ENCODE data around the gene C9orf85. TPM values are rescaled to one million over a fixed set of nuclear protein-coding genes. Genes with fewer than 3 reads are reported as not detected.

Gene C9orf85
- total and polyA plus RNA-seq, 2 of the 8 experiments (the other 6 are each of a cell fraction or from before 2014, with no cell fraction given) = 6.3 to 14.5 TPM

DNA sequence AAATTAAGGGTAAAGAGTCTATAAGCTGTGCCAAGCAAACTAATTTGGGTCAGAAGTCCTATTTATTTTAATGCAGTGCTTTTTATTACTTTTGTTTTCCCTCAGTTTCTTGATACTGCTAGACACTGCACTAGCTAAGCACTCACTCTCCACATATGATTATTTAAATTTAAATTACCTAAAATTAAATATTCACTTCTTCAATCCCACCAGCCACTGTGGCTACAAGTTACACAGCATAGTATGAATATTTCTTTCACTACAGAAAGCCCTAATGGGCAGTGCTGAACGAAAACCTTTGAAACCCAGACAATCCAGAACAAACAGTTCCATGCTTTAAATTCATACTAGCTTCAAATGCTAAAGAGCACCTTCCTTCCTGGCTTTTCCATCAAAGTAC lies 24.1 kb upstream of the C9orf85 start:
- Histone ChIP-seq H4K8ac (ENCODE audit: extremely low read depth, insufficient read depth, low read length) (no peak overlapping the region), H3K23ac (ENCODE audit: insufficient read length) (no peak overlapping the region), H2BK15ac (ENCODE audit: low read length) (no peak overlapping the region), H2BK120ac (replicated peaks; ENCODE audit: low read depth, low read length) (no peak overlapping the region), H3K27ac (ENCODE audit: low read depth, low read length) (no peak overlapping the region), H3K79me1 (ENCODE audit: low read depth, low read length) (no peaks in the 10 kb centered on the region), H4K20me1 (replicated peaks in 1 of 2; ENCODE audit: control insufficient read depth in 1 of 2, insufficient read depth in 2 of 2, low read length in 2 of 2) (peaks cover 6 to 7% of the 10 kb centered on the region in 2 experiments), H2BK5ac (ENCODE audit: low read depth, low read length) (no peak overlapping the region), H3K9me3 (ENCODE audit: insufficient read depth in 2 of 2, low read depth in 1 of 2, low read length in 1 of 2) (0 out of 4 replicates have a peak, but pooled peaks cover 0 to 5% of the 10 kb centered on the region in 2 experiments), H3K4me1 (replicated peaks in 1 of 4; ENCODE audit: control insufficient read depth in 3 of 4, insufficient read depth in 4 of 4, low read length in 3 of 4) (peaks cover 0 to 2% (median 0%) of the 10 kb centered on the region in 4 experiments; a peak in 1 of 7 replicates), H3K4me2 (ENCODE audit: insufficient read depth in 1 of 2, low read depth in 2 of 2, low read length in 2 of 2) (no peak overlapping the region), H3K36me3 (ENCODE audit: control insufficient read depth in 2 of 4, insufficient read depth in 4 of 4, low read length in 3 of 4) (peaks cover 0 to 7% (median 0%) of the 10 kb centered on the region in 4 experiments; a peak in 3 of 8 replicates), H3K56ac (replicated peaks; ENCODE audit: insufficient read length, low read depth, low read length) (no peak overlapping the region), H4K5ac (ENCODE audit: insufficient read length, low read depth, low read length) (no peak overlapping the region), H3K23me2 (ENCODE audit: low read depth, low read length) (no peaks in the 10 kb centered on the region), H3K18ac (ENCODE audit: extremely low read depth, low read length) (no peak overlapping the region), H2AK5ac (ENCODE audit: low read depth, low read length) (no peak overlapping the region), H3K27me3 (replicated peaks in 1 of 4; ENCODE audit: control insufficient read depth in 3 of 4, extremely low read depth in 1 of 4, insufficient read depth in 3 of 4, low read length in 3 of 4) (no peaks in the 10 kb centered on the region), H2AFZ (ENCODE audit: low read length) (no peak overlapping the region), H4K91ac (replicated peaks; ENCODE audit: insufficient read length, low read length) (no peak overlapping the region), H2BK12ac (ENCODE audit: low read depth, low read length) (no peak overlapping the region), H3K4ac (replicated peaks; ENCODE audit: insufficient read length, low read depth, low read length) (no peak overlapping the region), H2BK20ac (ENCODE audit: low read length) (no peak overlapping the region), H3K4me3 (ENCODE audit: extremely low read depth in 1 of 4, insufficient read depth in 2 of 4, low read depth in 3 of 4, low read length in 4 of 4) (no peak overlapping the region), H3K14ac (ENCODE audit: insufficient read length) (no peak overlapping the region), H3K79me2 (ENCODE audit: control insufficient read depth in 1 of 2, insufficient read depth in 2 of 2, low read length in 2 of 2) (peaks cover 24 to 100% of the 10 kb centered on the region in 2 experiments), H3K9ac (replicated peaks in 1 of 4; ENCODE audit: extremely low read depth in 1 of 4, low read depth in 3 of 4, low read length in 3 of 4) (no peak overlapping the region)
- WGBS, 2 experiments (ENCODE audit: extremely low coverage in 1 of 2, insufficient coverage in 1 of 2, insufficient read length in 1 of 2, insufficient replicate concordance in 2 of 2, low coverage in 1 of 2, low lambda C conversion rate in 2 of 2, missing lambda C conversion rate in 1 of 2) = 93% methylated on average over 1 of the region's 1 CpG; no CpG with 5 or more reads in 1 of the 2 experiments
- ChIA-PET POLR2A (ENCODE audit: partially characterized antibody) (interaction anchor here (0.5 to 1.9 kb wide), 5 partner anchors 8 to 319 kb away, joined by 3 to 5 read pairs (median 3); no protein-coding TSS in a partner anchor), CTCF (ENCODE audit: partially characterized antibody) (interaction anchor here (0.7 to 2.5 kb wide), 3 partner anchors 24 to 138 kb away, joined by 3 to 6 read pairs (median 4); no protein-coding TSS in a partner anchor)
- FAIRE-seq (no peak), DNase-seq (ENCODE audit: low read depth in 1 of 2, low spot score in 2 of 2) (no peak)
- no peak for TF ChIP-seq CBX5 (IDR thresholded peaks at IDR 0.05; ENCODE audit: low read depth, low read length)
- no peak for TF ChIP-seq POLR2A (IDR thresholded peaks at IDR 0.05; ENCODE audit: control extremely low read depth in 1 of 2, low read depth in 2 of 2, low read length in 2 of 2)
- TF ChIP-seq, protein P1, sequence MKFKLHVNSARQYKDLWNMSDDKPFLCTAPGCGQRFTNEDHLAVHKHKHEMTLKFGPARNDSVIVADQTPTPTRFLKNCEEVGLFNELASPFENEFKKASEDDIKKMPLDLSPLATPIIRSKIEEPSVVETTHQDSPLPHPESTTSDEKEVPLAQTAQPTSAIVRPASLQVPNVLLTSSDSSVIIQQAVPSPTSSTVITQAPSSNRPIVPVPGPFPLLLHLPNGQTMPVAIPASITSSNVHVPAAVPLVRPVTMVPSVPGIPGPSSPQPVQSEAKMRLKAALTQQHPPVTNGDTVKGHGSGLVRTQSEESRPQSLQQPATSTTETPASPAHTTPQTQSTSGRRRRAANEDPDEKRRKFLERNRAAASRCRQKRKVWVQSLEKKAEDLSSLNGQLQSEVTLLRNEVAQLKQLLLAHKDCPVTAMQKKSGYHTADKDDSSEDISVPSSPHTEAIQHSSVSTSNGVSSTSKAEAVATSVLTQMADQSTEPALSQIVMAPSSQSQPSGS (IDR thresholded peaks at IDR 0.05; ENCODE audit: low read length) = no peak
- no peak for TF ChIP-seq CEBPB (IDR thresholded peaks at IDR 0.05; ENCODE audit: low read depth, low read length)
- TF ChIP-seq JUN (IDR thresholded peaks at IDR 0.05; ENCODE audit: low read depth, low read length) = no peak
- no peak for TF ChIP-seq CTBP2 (IDR thresholded peaks at IDR 0.05; ENCODE audit: borderline replicate concordance, insufficient read depth, insufficient read length, low read length)
- no peak for TF ChIP-seq TCF12 (IDR thresholded peaks at IDR 0.05; ENCODE audit: low read depth, low read length)
- TF ChIP-seq SUZ12 (IDR thresholded peaks at IDR 0.05; ENCODE audit: low read length) = no peak
- no peak for TF ChIP-seq HDAC6 (IDR thresholded peaks at IDR 0.05; ENCODE audit: low read depth, low read length)
- TF ChIP-seq, protein P2, sequence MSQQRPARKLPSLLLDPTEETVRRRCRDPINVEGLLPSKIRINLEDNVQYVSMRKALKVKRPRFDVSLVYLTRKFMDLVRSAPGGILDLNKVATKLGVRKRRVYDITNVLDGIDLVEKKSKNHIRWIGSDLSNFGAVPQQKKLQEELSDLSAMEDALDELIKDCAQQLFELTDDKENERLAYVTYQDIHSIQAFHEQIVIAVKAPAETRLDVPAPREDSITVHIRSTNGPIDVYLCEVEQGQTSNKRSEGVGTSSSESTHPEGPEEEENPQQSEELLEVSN (IDR thresholded peaks at IDR 0.05) = no peak
- TF ChIP-seq SIN3A (conservative IDR thresholded peaks at IDR 0.05 in 1 of 2, IDR thresholded peaks at IDR 0.05 in 1 of 2; ENCODE audit: low read depth in 1 of 2, low read length in 2 of 2) = no peak
- no peak for TF ChIP-seq TAF1 (IDR thresholded peaks at IDR 0.05; ENCODE audit: low read depth, low read length)
